Omental fat pad (tissue), 4 donors: ENCODE measurements around the gene CGN. TPM values are rescaled to one million over a fixed set of nuclear protein-coding genes. Genes with fewer than 3 reads are reported as not detected.

Source experiments
- ATAC-seq: fragments of 150-250 bp; one replicate; pipeline ENCODE4 v1.9.1; 2016; ENCODE audit warnings: mild to moderate bottlenecking, moderate library complexity; ENCODE audit not compliant: low FRiP score
- DNase-seq: peaks from one replicate; pipeline ENCODE4 v3.0.0-alpha.2; 2019; ENCODE audit warnings: low spot score
- CTCF ChIP-seq, 3 donors: fragments of 450-650 bp; IDR thresholded peaks; one replicate each; pipeline ENCODE4 v1.5.1; 2016 to 2017; ENCODE audit warnings: antibody characterized with exemption in 3 of 3, mild to moderate bottlenecking in 3 of 3, moderate library complexity in 2 of 3
- total RNA-seq, 4 donors: library from RNA; depleted of rRNA; stranded (reverse); fragments of >200 nt; gene quantifications; one replicate each; pipeline ENCODE4 v1.1.0, GENCODE V29; 2016

Gene CGN
- total RNA-seq, 4 donors from 2014 or later, result 0.32 to 44.6 (median 8.0) TPM

- TF ChIP-seq CTCF (IDR thresholded peaks at IDR 0.05), result no peak
- ATAC-seq (peak; percentile 96), DNase-seq (no peak)
Observed at GRCh38 chr1:151574575-151575529, 63.7 kb downstream of the CGN start.

- DNase-seq, result no peak
- TF ChIP-seq CTCF (IDR thresholded peaks at IDR 0.05), result no peak
- ATAC-seq, result no peak
Observed at GRCh38 chr1:151577173-151577572, 66.0 kb downstream of the CGN start.

GRCh38 chr1:151578941-151579340 is 67.8 kb downstream of the CGN start:
- TF ChIP-seq CTCF (IDR thresholded peaks at IDR 0.05), result no peak
- DNase-seq (no peak), ATAC-seq (no peak)

GRCh38 chr1:151579436-151580225 is 68.4 kb downstream of the CGN start:
- ATAC-seq (no peak), DNase-seq (no peak)
- no peak for TF ChIP-seq CTCF (IDR thresholded peaks at IDR 0.05)

GRCh38 chr1:151581451-151581850 is 70.3 kb downstream of the CGN start:
- no peak for TF ChIP-seq CTCF (IDR thresholded peaks at IDR 0.05)
- DNase-seq (no peak), ATAC-seq (no peak)

GRCh38 chr1:151581921-151582320 is 70.7 kb downstream of the CGN start:
- TF ChIP-seq CTCF (IDR thresholded peaks at IDR 0.05), result no peak
- DNase-seq, result no peak
- ATAC-seq, result no peak
